ENCODE data around the gene RPL27A. TPM values are rescaled to one million over a fixed set of nuclear protein-coding genes. Genes with fewer than 3 reads are reported as not detected.

The RPL27A gene
- total RNA-seq, 1 donor from 2014 or later = 679 TPM

DNA sequence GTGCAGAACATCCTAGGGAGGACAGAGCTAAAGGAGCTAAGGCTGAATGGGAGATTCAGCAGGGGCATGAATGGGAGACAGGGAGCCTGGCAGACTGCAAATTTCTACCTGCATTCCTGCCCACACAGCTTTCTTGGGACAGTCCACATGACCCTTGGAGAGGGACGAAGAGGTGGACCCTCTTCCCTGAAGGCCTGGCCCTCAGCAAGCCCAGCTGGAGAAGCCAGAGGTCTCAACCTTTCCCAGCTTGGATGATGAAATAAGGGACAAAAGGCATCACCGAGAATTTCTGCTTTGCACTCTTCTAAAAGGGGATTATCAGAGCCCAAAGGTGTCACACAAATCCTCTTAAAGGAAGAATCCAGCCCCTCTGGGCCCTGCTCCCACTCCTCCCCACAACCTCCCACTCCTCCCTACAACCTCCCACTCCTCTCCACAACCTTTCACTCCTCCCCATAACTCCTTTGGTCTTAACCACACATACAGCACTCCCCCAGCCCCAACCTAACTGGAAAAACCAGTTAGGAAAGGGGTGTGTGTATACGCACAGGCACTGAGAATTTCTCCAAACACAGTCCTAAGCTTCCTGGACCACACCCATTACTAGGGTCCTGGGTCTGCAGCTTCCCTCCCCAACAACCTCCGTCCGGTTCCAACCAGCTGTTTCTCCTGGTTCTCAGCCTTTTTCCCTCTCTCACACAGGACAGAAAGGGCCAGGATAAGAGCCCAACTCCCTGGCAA, 38.4 kb downstream of the RPL27A start:
- intact Hi-C loops (cut with micrococcal nuclease) = no loop called here
- H3K4me1 Mint-ChIP-seq (ENCODE audit: low read depth) = peaks cover 7% of the 10 kb centered on the region
- H3K36me3 Mint-ChIP-seq (ENCODE audit: low read depth) = no peaks in the 10 kb centered on the region

DNA sequence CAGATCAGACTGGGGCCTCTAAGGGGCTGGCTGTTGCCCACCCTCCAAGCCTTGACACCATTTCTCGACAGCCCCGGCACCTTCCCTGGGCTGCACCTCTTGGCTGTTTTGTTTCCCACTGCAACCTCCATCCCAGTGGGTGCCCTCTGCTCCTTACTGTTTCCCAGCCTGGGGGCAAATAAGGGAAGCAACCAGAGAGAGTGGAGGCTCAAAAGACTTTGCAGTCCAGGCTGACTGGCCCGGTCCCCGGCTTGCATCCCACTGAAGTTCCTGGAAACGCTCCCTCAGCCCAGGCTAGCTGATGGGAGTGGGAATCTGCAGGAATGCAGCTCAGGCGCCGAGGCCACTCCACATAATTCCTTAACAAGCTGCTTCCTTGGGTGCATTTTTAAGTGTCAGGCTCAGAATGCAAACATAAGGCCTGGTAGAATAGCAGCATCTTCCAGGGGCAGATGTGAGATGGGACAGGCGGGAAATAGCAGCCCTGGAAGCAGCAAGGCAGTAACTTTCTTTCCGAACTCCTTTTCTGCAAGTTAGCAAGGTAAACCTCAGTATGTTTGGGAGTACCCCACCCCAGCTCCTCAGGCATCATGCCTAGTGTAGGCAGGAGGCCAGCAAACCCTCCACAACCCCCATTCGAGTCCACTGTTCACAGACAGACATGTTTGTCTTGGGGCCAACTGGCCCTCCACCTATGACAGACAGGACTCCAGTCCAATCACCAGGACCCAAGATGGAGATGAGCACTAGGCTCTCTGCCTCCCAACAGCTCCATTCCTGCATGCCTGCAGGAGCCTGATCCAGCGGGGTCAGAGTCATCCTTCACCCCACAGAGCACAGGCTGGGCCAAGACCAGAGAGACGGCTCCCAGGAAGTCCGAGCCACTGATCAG, 39.3 kb downstream of the RPL27A start:
- H3K4me3 Mint-ChIP-seq = no peak overlapping the region
- no peak for DNase-seq (ENCODE audit: low spot score)
- H3K36me3 Mint-ChIP-seq (ENCODE audit: low read depth) = no peaks in the 10 kb centered on the region
- H3K9me3 Mint-ChIP-seq = no peaks in the 10 kb centered on the region
- no peak overlapping the region for H3K27ac Mint-ChIP-seq
- peaks cover 5% of the 10 kb centered on the region for H3K27me3 Mint-ChIP-seq (ENCODE audit: insufficient read depth)
- H3K4me1 Mint-ChIP-seq (ENCODE audit: low read depth) = peaks cover 7% of the 10 kb centered on the region
- intact Hi-C loops (cut with micrococcal nuclease) = no loop called here

More for the DNA sequence above, 38.4 kb downstream of the RPL27A start:
- H3K27me3 Mint-ChIP-seq (ENCODE audit: insufficient read depth) = peaks cover 5% of the 10 kb centered on the region
- H3K4me3 Mint-ChIP-seq = no peak overlapping the region
- no peaks in the 10 kb centered on the region for H3K9me3 Mint-ChIP-seq
- H3K27ac Mint-ChIP-seq = no peak overlapping the region
- no peak for DNase-seq (ENCODE audit: low spot score)

GRCh38 chr11:8722809-8723208, 40.2 kb downstream of the RPL27A start:
- H3K4me1 Mint-ChIP-seq (ENCODE audit: low read depth) = no peaks in the 10 kb centered on the region
- intact Hi-C loops (cut with micrococcal nuclease) = no loop called here
- no peaks in the 10 kb centered on the region for H3K9me3 Mint-ChIP-seq
- H3K27ac Mint-ChIP-seq = no peak overlapping the region
- H3K4me3 Mint-ChIP-seq = no peak overlapping the region
- DNase-seq (ENCODE audit: low spot score) = no peak
- peaks cover 5% of the 10 kb centered on the region for H3K27me3 Mint-ChIP-seq (ENCODE audit: insufficient read depth)
- H3K36me3 Mint-ChIP-seq (ENCODE audit: low read depth) = no peaks in the 10 kb centered on the region

- Mint-ChIP-seq H3K4me3 (no peak overlapping the region), H3K4me1 (ENCODE audit: low read depth) (no peaks in the 10 kb centered on the region), H3K27ac (no peak overlapping the region), H3K36me3 (ENCODE audit: low read depth) (no peaks in the 10 kb centered on the region), H3K9me3 (no peaks in the 10 kb centered on the region), H3K27me3 (ENCODE audit: insufficient read depth) (peaks cover 4% of the 10 kb centered on the region)
- intact Hi-C loops (cut with micrococcal nuclease) = no loop called here
- DNase-seq (ENCODE audit: low spot score) = no peak
Observed at GRCh38 chr11:8723711-8724110, 41.1 kb downstream of the RPL27A start.

DNA sequence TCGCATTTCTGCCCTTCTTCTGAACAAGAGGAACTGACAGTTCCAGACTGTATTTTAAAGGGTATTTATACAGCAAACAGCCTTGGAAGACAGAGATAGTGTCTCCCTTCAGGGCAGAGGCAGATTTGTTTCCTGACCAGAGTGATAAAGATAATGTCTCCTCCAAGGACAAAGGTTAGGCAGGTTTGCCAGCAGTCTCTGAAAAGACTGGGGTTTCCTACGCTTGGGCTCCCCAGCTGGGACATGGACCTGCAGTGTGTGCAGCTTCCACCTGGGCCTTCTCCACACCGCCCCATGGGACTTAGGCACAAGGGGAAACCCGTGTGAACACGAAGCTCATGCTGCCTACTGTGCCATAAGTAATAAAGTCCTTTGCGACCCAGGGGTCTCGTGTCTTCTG, 42.1 kb downstream of the RPL27A start:
- no peak for DNase-seq (ENCODE audit: low spot score)
- H3K4me1 Mint-ChIP-seq (ENCODE audit: low read depth) = no peaks in the 10 kb centered on the region
- no peak overlapping the region for H3K27ac Mint-ChIP-seq
- peaks cover 4% of the 10 kb centered on the region for H3K27me3 Mint-ChIP-seq (ENCODE audit: insufficient read depth)
- no peaks in the 10 kb centered on the region for H3K36me3 Mint-ChIP-seq (ENCODE audit: low read depth)
- no peaks in the 10 kb centered on the region for H3K9me3 Mint-ChIP-seq
- no peak overlapping the region for H3K4me3 Mint-ChIP-seq
- intact Hi-C loops (cut with micrococcal nuclease) = no loop called here

- Mint-ChIP-seq H3K36me3 (ENCODE audit: low read depth) (no peaks in the 10 kb centered on the region), H3K27me3 (ENCODE audit: insufficient read depth) (peaks cover 1% of the 10 kb centered on the region), H3K9me3 (no peaks in the 10 kb centered on the region), H3K27ac (no peak overlapping the region), H3K4me3 (no peak overlapping the region), H3K4me1 (ENCODE audit: low read depth) (no peaks in the 10 kb centered on the region)
- intact Hi-C loops (cut with micrococcal nuclease) = no loop called here
- DNase-seq (ENCODE audit: low spot score) = no peak
Observed at GRCh38 chr11:8726395-8726794, 43.8 kb downstream of the RPL27A start.

DNA sequence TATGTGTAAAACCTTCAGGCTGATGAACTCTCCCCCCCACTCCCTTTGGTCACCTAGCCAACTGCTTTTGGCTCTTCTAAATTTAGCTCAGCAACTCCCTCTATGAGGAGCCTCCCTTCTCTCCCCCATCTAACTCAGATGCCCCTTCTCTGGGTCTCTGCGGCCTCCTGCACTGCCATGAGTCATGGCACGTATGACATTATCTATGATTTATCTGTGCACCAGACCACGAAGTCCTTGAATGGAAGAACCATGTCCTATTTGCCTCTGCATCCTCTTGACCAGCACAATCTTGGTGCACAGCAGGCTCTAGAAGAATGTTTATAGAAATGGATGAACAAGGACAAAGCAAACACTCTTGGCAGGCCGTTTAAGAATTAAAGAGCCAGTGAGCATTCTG, 46.0 kb downstream of the RPL27A start:
- no peak for DNase-seq (ENCODE audit: low spot score)
- Mint-ChIP-seq H3K36me3 (ENCODE audit: low read depth) (no peaks in the 10 kb centered on the region), H3K4me1 (ENCODE audit: low read depth) (no peaks in the 10 kb centered on the region), H3K27me3 (ENCODE audit: insufficient read depth) (no peaks in the 10 kb centered on the region), H3K9me3 (no peaks in the 10 kb centered on the region), H3K27ac (no peak overlapping the region), H3K4me3 (no peak overlapping the region)
- intact Hi-C loops (cut with micrococcal nuclease) = no loop called here

- Mint-ChIP-seq H3K4me1 (ENCODE audit: low read depth) (no peaks in the 10 kb centered on the region), H3K27me3 (ENCODE audit: insufficient read depth) (no peaks in the 10 kb centered on the region), H3K27ac (no peak overlapping the region), H3K36me3 (ENCODE audit: low read depth) (no peaks in the 10 kb centered on the region), H3K9me3 (no peaks in the 10 kb centered on the region), H3K4me3 (no peak overlapping the region)
- no peak for DNase-seq (ENCODE audit: low spot score)
- intact Hi-C loops (cut with micrococcal nuclease) = no loop called here
Observed at GRCh38 chr11:8729067-8729466, 46.5 kb downstream of the RPL27A start.

- Mint-ChIP-seq H3K4me3 (no peak overlapping the region), H3K36me3 (ENCODE audit: low read depth) (no peaks in the 10 kb centered on the region), H3K4me1 (ENCODE audit: low read depth) (no peaks in the 10 kb centered on the region), H3K9me3 (no peaks in the 10 kb centered on the region), H3K27me3 (ENCODE audit: insufficient read depth) (no peaks in the 10 kb centered on the region), H3K27ac (no peak overlapping the region)
- intact Hi-C loops (cut with micrococcal nuclease) = no loop called here
- no peak for DNase-seq (ENCODE audit: low spot score)
Observed at GRCh38 chr11:8729837-8730696, 47.5 kb downstream of the RPL27A start.

- Mint-ChIP-seq H3K36me3 (ENCODE audit: low read depth) (no peaks in the 10 kb centered on the region), H3K9me3 (no peaks in the 10 kb centered on the region), H3K4me1 (ENCODE audit: low read depth) (no peaks in the 10 kb centered on the region), H3K27me3 (ENCODE audit: insufficient read depth) (no peaks in the 10 kb centered on the region), H3K27ac (no peak overlapping the region), H3K4me3 (no peak overlapping the region)
- DNase-seq (ENCODE audit: low spot score) = no peak
- intact Hi-C loops (cut with micrococcal nuclease) = no loop called here
Observed at GRCh38 chr11:8730697-8731020, 48.1 kb downstream of the RPL27A start.

- H3K27ac Mint-ChIP-seq = no peak overlapping the region
- H3K4me3 Mint-ChIP-seq = no peak overlapping the region
- H3K36me3 Mint-ChIP-seq (ENCODE audit: low read depth) = no peaks in the 10 kb centered on the region
- H3K27me3 Mint-ChIP-seq (ENCODE audit: insufficient read depth) = no peaks in the 10 kb centered on the region
- H3K9me3 Mint-ChIP-seq = no peaks in the 10 kb centered on the region
- intact Hi-C loops (cut with micrococcal nuclease) = no loop called here
- no peak for DNase-seq (ENCODE audit: low spot score)
- H3K4me1 Mint-ChIP-seq (ENCODE audit: low read depth) = no peaks in the 10 kb centered on the region
Observed at GRCh38 chr11:8731647-8732323, 49.2 kb downstream of the RPL27A start.

DNA sequence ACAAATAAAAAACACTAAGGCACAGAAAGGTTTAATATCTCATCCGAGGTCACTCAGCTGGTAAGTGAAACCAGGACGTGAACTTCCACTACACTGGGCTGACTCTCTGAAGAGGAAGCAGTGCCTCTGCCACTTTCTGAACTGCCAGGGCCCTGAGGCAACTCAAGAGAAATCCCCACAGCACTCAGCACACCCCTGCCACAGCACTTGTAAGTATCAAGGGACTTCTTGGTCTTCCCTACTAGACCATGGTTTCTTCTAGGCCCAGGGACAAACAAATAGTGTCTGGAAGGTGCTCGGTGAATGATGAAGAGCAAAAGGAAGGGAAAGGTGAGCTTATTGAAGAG, 49.7 kb downstream of the RPL27A start:
- Mint-ChIP-seq H3K4me3 (no peak overlapping the region), H3K27ac (no peak overlapping the region), H3K9me3 (no peaks in the 10 kb centered on the region), H3K27me3 (ENCODE audit: insufficient read depth) (no peaks in the 10 kb centered on the region), H3K4me1 (ENCODE audit: low read depth) (no peaks in the 10 kb centered on the region), H3K36me3 (ENCODE audit: low read depth) (no peaks in the 10 kb centered on the region)
- intact Hi-C loops (cut with micrococcal nuclease) = no loop called here
- no peak for DNase-seq (ENCODE audit: low spot score)

Measured in activated T-helper 1 cell treated with anti-CD3 and anti-CD28 coated beads, Interleukin-12 subunit alpha, Interleukin-12 subunit beta, Interleukin-2, Interleukin-4 antibody, amounts not matched to agents 30 ng/mL and 10 ng/mL and 1 ng/mL, durations not matched to agents 14 hours and 24 hours and 36 hours (primary cell).